Gastroesophageal sphincter (tissue), 3 donors: ENCODE data around the gene LDB3.

Experiments used
- CTCF ChIP-seq, 4 experiments: fragments of 200-600 bp in 2 of 4; fragments of 450-650 bp in 2 of 4; sonication (generic) in 1 of 4; IDR thresholded peaks; one replicate each; pipeline ENCODE4 v1.5.1; 2017 to 2019; ENCODE audit warnings: antibody characterized with exemption in 4 of 4, mild to moderate bottlenecking in 2 of 4, moderate library complexity in 2 of 4
- EP300 ChIP-seq: sonication (generic); formaldehyde crosslinking; IDR thresholded peaks from one replicate; pipeline ENCODE4 v1.6.1; 2017; ENCODE audit warnings: antibody characterized with exemption, mild to moderate bottlenecking
- POLR2A ChIP-seq, 2 donors: fragments of 450-650 bp; IDR thresholded peaks; one replicate each; pipeline ENCODE4 v1.6.1; 2017; ENCODE audit warnings: antibody characterized with exemption in 2 of 2, mild to moderate bottlenecking in 2 of 2, moderate library complexity in 1 of 2
- POLR2AphosphoS5 ChIP-seq: sonication (generic); formaldehyde crosslinking; IDR thresholded peaks from one replicate; pipeline ENCODE4 v1.6.1; 2017; ENCODE audit warnings: antibody characterized with exemption

GRCh38 chr10:86647773-86648703, 20.3 kb upstream of the LDB3 start:
- TF ChIP-seq POLR2AphosphoS5 (no peak), CTCF (IDR thresholded peaks at IDR 0.05) (no peak), POLR2A (IDR thresholded peaks at IDR 0.05) (no peak), EP300 (no peak)
